Measurements from ENCODE around the gene FHIT. TPM values are rescaled to one million over a fixed set of nuclear protein-coding genes. Genes with fewer than 3 reads are reported as not detected.

Gene FHIT
- total and polyA plus RNA-seq, 4 donors = 2.1 to 14.7 (median 6.6) TPM

DNA sequence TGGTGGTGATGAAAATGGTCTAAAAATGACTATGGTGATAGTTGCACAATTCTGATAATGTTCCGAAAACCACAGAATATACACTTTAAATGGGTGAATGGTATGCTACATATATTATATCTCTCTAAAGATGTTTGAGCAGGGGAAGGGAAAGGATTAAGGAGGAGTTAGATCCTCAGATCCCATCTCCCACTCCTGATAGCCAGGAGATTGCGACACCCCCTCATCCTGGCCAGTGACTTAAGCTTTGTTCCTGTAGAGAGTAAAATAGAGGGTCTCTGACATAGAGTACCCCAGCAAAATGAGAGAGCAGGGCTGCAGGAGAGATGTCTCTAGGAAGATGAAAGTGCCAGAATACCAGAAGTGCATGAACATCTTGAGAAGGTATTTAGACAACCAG lies 984.8 kb downstream of the FHIT start:
- H3K27me3 ChIP-seq (ENCODE audit: control insufficient read depth in 4 of 4, insufficient read depth in 4 of 4, low read length in 3 of 4) = no peaks in the 10 kb centered on the region
- TF ChIP-seq GABPA (IDR thresholded peaks at IDR 0.05 in 1 of 2, conservative IDR thresholded peaks at IDR 0.05 in 1 of 2) (no peak), FOXA2 (IDR thresholded peaks at IDR 0.05) (no peak), TAF1 (conservative IDR thresholded peaks at IDR 0.05) (no peak), HNF4G (IDR thresholded peaks at IDR 0.05) (no peak), NR2F2 (IDR thresholded peaks at IDR 0.05) (no peak), CTCF (IDR thresholded peaks at IDR 0.05; ENCODE audit: low read depth, low read length, missing input control) (no peak), EGR1 (IDR thresholded peaks at IDR 0.05; ENCODE audit: low read depth in 2 of 2) (no peak), JUND (IDR thresholded peaks at IDR 0.05) (no peak)
- TF ChIP-seq, protein P1, sequence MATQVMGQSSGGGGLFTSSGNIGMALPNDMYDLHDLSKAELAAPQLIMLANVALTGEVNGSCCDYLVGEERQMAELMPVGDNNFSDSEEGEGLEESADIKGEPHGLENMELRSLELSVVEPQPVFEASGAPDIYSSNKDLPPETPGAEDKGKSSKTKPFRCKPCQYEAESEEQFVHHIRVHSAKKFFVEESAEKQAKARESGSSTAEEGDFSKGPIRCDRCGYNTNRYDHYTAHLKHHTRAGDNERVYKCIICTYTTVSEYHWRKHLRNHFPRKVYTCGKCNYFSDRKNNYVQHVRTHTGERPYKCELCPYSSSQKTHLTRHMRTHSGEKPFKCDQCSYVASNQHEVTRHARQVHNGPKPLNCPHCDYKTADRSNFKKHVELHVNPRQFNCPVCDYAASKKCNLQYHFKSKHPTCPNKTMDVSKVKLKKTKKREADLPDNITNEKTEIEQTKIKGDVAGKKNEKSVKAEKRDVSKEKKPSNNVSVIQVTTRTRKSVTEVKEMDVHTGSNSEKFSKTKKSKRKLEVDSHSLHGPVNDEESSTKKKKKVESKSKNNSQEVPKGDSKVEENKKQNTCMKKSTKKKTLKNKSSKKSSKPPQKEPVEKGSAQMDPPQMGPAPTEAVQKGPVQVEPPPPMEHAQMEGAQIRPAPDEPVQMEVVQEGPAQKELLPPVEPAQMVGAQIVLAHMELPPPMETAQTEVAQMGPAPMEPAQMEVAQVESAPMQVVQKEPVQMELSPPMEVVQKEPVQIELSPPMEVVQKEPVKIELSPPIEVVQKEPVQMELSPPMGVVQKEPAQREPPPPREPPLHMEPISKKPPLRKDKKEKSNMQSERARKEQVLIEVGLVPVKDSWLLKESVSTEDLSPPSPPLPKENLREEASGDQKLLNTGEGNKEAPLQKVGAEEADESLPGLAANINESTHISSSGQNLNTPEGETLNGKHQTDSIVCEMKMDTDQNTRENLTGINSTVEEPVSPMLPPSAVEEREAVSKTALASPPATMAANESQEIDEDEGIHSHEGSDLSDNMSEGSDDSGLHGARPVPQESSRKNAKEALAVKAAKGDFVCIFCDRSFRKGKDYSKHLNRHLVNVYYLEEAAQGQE (IDR thresholded peaks at IDR 0.05) = no peak
- TF ChIP-seq, protein P2, sequence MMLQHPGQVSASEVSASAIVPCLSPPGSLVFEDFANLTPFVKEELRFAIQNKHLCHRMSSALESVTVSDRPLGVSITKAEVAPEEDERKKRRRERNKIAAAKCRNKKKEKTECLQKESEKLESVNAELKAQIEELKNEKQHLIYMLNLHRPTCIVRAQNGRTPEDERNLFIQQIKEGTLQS (IDR thresholded peaks at IDR 0.05) = no peak
- H3K36me3 ChIP-seq (ENCODE audit: control insufficient read depth in 4 of 4, insufficient read depth in 3 of 4, low read depth in 1 of 4, low read length in 3 of 4) = no peaks in the 10 kb centered on the region
- no peak overlapping the region for H3K4me3 ChIP-seq (ENCODE audit: low read depth in 1 of 3, low read length in 3 of 3)
- H3K27ac ChIP-seq (ENCODE audit: low read depth in 1 of 2, low read length in 2 of 2) = no peak overlapping the region
- WGBS = 98% methylated on average over 2 of the region's 2 CpGs
- no peak overlapping the region for H3K9ac ChIP-seq (ENCODE audit: low read depth in 1 of 2, low read length in 2 of 2)
- DNase-seq (ENCODE audit: low spot score) = no peak
- H3K4me1 ChIP-seq (ENCODE audit: control insufficient read depth in 4 of 4, insufficient read depth in 4 of 4, low read length in 3 of 4) = no peaks in the 10 kb centered on the region
- no peaks in the 10 kb centered on the region for H3K9me3 ChIP-seq (ENCODE audit: control insufficient read depth in 4 of 4, low read length in 3 of 4)

DNA sequence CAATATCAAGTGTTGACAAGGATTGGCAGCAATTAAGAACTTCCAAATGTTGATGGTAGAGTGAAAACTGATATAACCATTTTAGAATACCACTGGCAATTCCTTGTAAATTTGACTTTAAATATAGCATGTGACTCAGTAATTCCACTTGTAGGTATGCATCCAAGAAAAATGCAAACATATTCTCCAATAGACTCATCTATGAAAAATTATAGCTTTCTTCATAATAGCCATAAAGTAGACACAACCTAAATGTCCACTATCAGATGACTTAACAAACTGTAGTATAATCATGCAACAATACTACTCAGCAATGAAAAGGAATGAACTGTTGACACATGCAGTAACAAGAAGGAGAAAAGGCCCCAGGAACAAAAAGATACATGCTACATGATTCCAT lies 988.1 kb downstream of the FHIT start:
- H3K27me3 ChIP-seq (ENCODE audit: control insufficient read depth in 4 of 4, insufficient read depth in 4 of 4, low read length in 3 of 4) = no peaks in the 10 kb centered on the region
- no peak overlapping the region for H3K9ac ChIP-seq (ENCODE audit: low read depth in 1 of 2, low read length in 2 of 2)
- no peaks in the 10 kb centered on the region for H3K9me3 ChIP-seq (ENCODE audit: control insufficient read depth in 4 of 4, low read length in 3 of 4)
- DNase-seq (ENCODE audit: low spot score) = no peak
- no peak overlapping the region for H3K4me3 ChIP-seq (ENCODE audit: low read depth in 1 of 3, low read length in 3 of 3)
- TF ChIP-seq HNF4G (IDR thresholded peaks at IDR 0.05) = no peak
- TF ChIP-seq NR2F2 (IDR thresholded peaks at IDR 0.05) = no peak
- no peak for TF ChIP-seq FOXA2 (IDR thresholded peaks at IDR 0.05)
- no peak for TF ChIP-seq EGR1 (IDR thresholded peaks at IDR 0.05; ENCODE audit: low read depth in 2 of 2)
- TF ChIP-seq GABPA (IDR thresholded peaks at IDR 0.05 in 1 of 2, conservative IDR thresholded peaks at IDR 0.05 in 1 of 2) = no peak
- no peak for TF ChIP-seq JUND (IDR thresholded peaks at IDR 0.05)
- no peak for TF ChIP-seq FOXA1 (IDR thresholded peaks at IDR 0.05)
- TF ChIP-seq RXRA (IDR thresholded peaks at IDR 0.05) = no peak
- no peak for TF ChIP-seq CTCF (IDR thresholded peaks at IDR 0.05; ENCODE audit: low read depth, low read length, missing input control)
- no peak for TF ChIP-seq SP1 (IDR thresholded peaks at IDR 0.05)
- no peak for TF ChIP-seq YY1 (IDR thresholded peaks at IDR 0.05)
- TF ChIP-seq, protein P3, sequence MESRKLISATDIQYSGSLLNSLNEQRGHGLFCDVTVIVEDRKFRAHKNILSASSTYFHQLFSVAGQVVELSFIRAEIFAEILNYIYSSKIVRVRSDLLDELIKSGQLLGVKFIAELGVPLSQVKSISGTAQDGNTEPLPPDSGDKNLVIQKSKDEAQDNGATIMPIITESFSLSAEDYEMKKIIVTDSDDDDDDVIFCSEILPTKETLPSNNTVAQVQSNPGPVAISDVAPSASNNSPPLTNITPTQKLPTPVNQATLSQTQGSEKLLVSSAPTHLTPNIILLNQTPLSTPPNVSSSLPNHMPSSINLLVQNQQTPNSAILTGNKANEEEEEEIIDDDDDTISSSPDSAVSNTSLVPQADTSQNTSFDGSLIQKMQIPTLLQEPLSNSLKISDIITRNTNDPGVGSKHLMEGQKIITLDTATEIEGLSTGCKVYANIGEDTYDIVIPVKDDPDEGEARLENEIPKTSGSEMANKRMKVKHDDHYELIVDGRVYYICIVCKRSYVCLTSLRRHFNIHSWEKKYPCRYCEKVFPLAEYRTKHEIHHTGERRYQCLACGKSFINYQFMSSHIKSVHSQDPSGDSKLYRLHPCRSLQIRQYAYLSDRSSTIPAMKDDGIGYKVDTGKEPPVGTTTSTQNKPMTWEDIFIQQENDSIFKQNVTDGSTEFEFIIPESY (IDR thresholded peaks at IDR 0.05) = no peak
- no peaks in the 10 kb centered on the region for H3K4me1 ChIP-seq (ENCODE audit: control insufficient read depth in 4 of 4, insufficient read depth in 4 of 4, low read length in 3 of 4)
- no peaks in the 10 kb centered on the region for H3K36me3 ChIP-seq (ENCODE audit: control insufficient read depth in 4 of 4, insufficient read depth in 3 of 4, low read depth in 1 of 4, low read length in 3 of 4)
- no peak overlapping the region for H3K27ac ChIP-seq (ENCODE audit: low read depth in 1 of 2, low read length in 2 of 2)

All from liver (tissue), 9 donors.